ENCODE measurements around the gene TLR7.

The TLR7 gene

GRCh38 chrX:12912791-12913482 lies 46.1 kb downstream of the TLR7 start:
- TF ChIP-seq POLR2AphosphoS5 (IDR thresholded peaks at IDR 0.05; ENCODE audit: low read depth, low read length) = no peak
- TF ChIP-seq FOXP2 (optimal IDR thresholded peaks at IDR 0.05; ENCODE audit: borderline replicate concordance, extremely low read depth, extremely low read length, insufficient read depth) = no peak
- TF ChIP-seq REST (IDR thresholded peaks at IDR 0.05; ENCODE audit: insufficient read depth in 1 of 2, low read depth in 2 of 2, low read length in 2 of 2) = no peak
- no peak for TF ChIP-seq SIN3A (IDR thresholded peaks at IDR 0.05; ENCODE audit: borderline replicate concordance, insufficient read depth, low read length)
- no peak for TF ChIP-seq TAF1 (IDR thresholded peaks at IDR 0.05; ENCODE audit: borderline replicate concordance, insufficient read depth, low read length)

DNA sequence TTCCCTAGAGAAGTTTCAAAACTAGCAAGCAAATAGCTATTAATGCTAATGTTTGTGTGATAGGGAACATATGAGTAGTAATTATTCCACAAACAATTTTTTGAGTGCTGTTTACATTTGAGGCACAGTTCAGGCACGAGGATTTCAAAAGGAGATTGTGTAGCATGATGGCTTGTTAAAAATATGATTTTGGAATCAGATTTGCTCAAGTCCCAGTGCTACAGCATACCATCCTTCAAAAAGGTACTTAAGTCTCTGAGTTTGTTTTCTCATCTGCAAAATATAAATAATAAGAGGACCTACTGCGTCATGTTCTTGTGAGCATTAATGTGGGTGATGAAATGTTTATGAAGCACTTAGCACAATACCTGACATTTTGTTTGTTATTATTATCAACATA lies 50.9 kb downstream of the TLR7 start:
- TF ChIP-seq FOXP2 (optimal IDR thresholded peaks at IDR 0.05; ENCODE audit: borderline replicate concordance, extremely low read depth, extremely low read length, insufficient read depth) = no peak
- TF ChIP-seq REST (IDR thresholded peaks at IDR 0.05; ENCODE audit: insufficient read depth in 1 of 2, low read depth in 2 of 2, low read length in 2 of 2) = no peak
- TF ChIP-seq TAF1 (IDR thresholded peaks at IDR 0.05; ENCODE audit: borderline replicate concordance, insufficient read depth, low read length) = no peak

DNA sequence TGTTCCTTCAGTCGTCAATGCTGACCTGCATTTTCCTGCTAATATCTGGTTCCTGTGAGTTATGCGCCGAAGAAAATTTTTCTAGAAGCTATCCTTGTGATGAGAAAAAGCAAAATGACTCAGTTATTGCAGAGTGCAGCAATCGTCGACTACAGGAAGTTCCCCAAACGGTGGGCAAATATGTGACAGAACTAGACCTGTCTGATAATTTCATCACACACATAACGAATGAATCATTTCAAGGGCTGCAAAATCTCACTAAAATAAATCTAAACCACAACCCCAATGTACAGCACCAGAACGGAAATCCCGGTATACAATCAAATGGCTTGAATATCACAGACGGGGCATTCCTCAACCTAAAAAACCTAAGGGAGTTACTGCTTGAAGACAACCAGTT lies 52.2 kb downstream of the TLR7 start:
- no peak for TF ChIP-seq SIN3A (IDR thresholded peaks at IDR 0.05; ENCODE audit: borderline replicate concordance, insufficient read depth, low read length)

DNA sequence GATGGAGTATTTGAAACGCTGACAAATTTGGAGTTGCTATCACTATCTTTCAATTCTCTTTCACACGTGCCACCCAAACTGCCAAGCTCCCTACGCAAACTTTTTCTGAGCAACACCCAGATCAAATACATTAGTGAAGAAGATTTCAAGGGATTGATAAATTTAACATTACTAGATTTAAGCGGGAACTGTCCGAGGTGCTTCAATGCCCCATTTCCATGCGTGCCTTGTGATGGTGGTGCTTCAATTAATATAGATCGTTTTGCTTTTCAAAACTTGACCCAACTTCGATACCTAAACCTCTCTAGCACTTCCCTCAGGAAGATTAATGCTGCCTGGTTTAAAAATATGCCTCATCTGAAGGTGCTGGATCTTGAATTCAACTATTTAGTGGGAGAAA lies 52.7 kb downstream of the TLR7 start:
- peak in 1 of 2 experiments; percentile 71; a peak in 1 of 4 replicates for TF ChIP-seq REST (IDR thresholded peaks at IDR 0.05; ENCODE audit: insufficient read depth in 1 of 2, low read depth in 2 of 2, low read length in 2 of 2)
- no peak for TF ChIP-seq TAF1 (IDR thresholded peaks at IDR 0.05; ENCODE audit: borderline replicate concordance, insufficient read depth, low read length)

DNA sequence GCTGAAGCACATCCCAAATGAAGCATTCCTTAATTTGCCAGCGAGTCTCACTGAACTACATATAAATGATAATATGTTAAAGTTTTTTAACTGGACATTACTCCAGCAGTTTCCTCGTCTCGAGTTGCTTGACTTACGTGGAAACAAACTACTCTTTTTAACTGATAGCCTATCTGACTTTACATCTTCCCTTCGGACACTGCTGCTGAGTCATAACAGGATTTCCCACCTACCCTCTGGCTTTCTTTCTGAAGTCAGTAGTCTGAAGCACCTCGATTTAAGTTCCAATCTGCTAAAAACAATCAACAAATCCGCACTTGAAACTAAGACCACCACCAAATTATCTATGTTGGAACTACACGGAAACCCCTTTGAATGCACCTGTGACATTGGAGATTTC lies 54.1 kb downstream of the TLR7 start:
- TF ChIP-seq REST (IDR thresholded peaks at IDR 0.05; ENCODE audit: insufficient read depth in 1 of 2, low read depth in 2 of 2, low read length in 2 of 2) (no peak), SIN3A (IDR thresholded peaks at IDR 0.05; ENCODE audit: borderline replicate concordance, insufficient read depth, low read length) (no peak), TAF1 (IDR thresholded peaks at IDR 0.05; ENCODE audit: borderline replicate concordance, insufficient read depth, low read length) (no peak), FOXP2 (optimal IDR thresholded peaks at IDR 0.05; ENCODE audit: borderline replicate concordance, extremely low read depth, extremely low read length, insufficient read depth) (no peak), POLR2AphosphoS5 (IDR thresholded peaks at IDR 0.05; ENCODE audit: low read depth, low read length) (no peak)

Measured in PFSK-1 (cell line).